ENCODE measurements around the gene LIAS.
"Not testable (repeated sequence)": the region's sequence is repeated elsewhere in the genome, so short reads cannot be mapped to it uniquely, and the experiment has no call there.

The LIAS gene

GRCh38 chr4:39480902-39481695, 22.2 kb downstream of the LIAS start:
- TF ChIP-seq POLR2AphosphoS5 (IDR thresholded peaks at IDR 0.05; ENCODE audit: low read depth, low read length) (no peak), POLR2A (IDR thresholded peaks at IDR 0.05; ENCODE audit: low read depth, low read length) (no peak), TAF1 (IDR thresholded peaks at IDR 0.05; ENCODE audit: borderline replicate concordance, low read depth, low read length) (no peak)
- FAIRE-seq (no peak), DNase-seq (ENCODE audit: insufficient read length) (no peak)

GRCh38 chr4:39484582-39485272, 25.9 kb downstream of the LIAS start:
- no peak for DNase-seq (ENCODE audit: insufficient read length)
- FAIRE-seq: no peak
- TF ChIP-seq POLR2A (IDR thresholded peaks at IDR 0.05; ENCODE audit: low read depth, low read length): no peak

GRCh38 chr4:39486221-39486804, 27.5 kb downstream of the LIAS start:
- DNase-seq (ENCODE audit: insufficient read length): no peak
- TF ChIP-seq TAF1 (IDR thresholded peaks at IDR 0.05; ENCODE audit: borderline replicate concordance, low read depth, low read length) (no peak), POLR2A (IDR thresholded peaks at IDR 0.05; ENCODE audit: low read depth, low read length) (no peak), POLR2AphosphoS5 (IDR thresholded peaks at IDR 0.05; ENCODE audit: low read depth, low read length) (no peak)
- FAIRE-seq: no peak

GRCh38 chr4:39490322-39490721, 31.5 kb downstream of the LIAS start:
- TF ChIP-seq TAF1 (IDR thresholded peaks at IDR 0.05; ENCODE audit: borderline replicate concordance, low read depth, low read length) (no peak), POLR2A (IDR thresholded peaks at IDR 0.05; ENCODE audit: low read depth, low read length) (no peak), POLR2AphosphoS5 (IDR thresholded peaks at IDR 0.05; ENCODE audit: low read depth, low read length) (no peak)
- DNase-seq (ENCODE audit: insufficient read length) (no peak), FAIRE-seq (no peak)

- no peak for DNase-seq (ENCODE audit: insufficient read length)
- TF ChIP-seq TAF1 (IDR thresholded peaks at IDR 0.05; ENCODE audit: borderline replicate concordance, low read depth, low read length) (no peak), POLR2A (IDR thresholded peaks at IDR 0.05; ENCODE audit: low read depth, low read length) (no peak), POLR2AphosphoS5 (IDR thresholded peaks at IDR 0.05; ENCODE audit: low read depth, low read length) (no peak)
- no peak for FAIRE-seq
These were observed 35.5 kb downstream of the LIAS start for GRCh38 chr4:39494354-39494753.

- DNase-seq (ENCODE audit: insufficient read length) (no peak), FAIRE-seq (no peak)
These were observed 36.8 kb downstream of the LIAS start for GRCh38 chr4:39495446-39496213.

GRCh38 chr4:39497909-39498726, 39.3 kb downstream of the LIAS start:
- TF ChIP-seq POLR2A (IDR thresholded peaks at IDR 0.05; ENCODE audit: low read depth, low read length): no peak
- no peak for TF ChIP-seq POLR2AphosphoS5 (IDR thresholded peaks at IDR 0.05; ENCODE audit: low read depth, low read length)
- TF ChIP-seq TAF1 (IDR thresholded peaks at IDR 0.05; ENCODE audit: borderline replicate concordance, low read depth, low read length): no peak
- no peak for DNase-seq (ENCODE audit: insufficient read length)
- no peak for FAIRE-seq

More at GRCh38 chr4:39495446-39496213, 36.8 kb downstream of the LIAS start:
- TF ChIP-seq TAF1 (IDR thresholded peaks at IDR 0.05; ENCODE audit: borderline replicate concordance, low read depth, low read length): no peak
- no peak for TF ChIP-seq POLR2AphosphoS5 (IDR thresholded peaks at IDR 0.05; ENCODE audit: low read depth, low read length)
- no peak for TF ChIP-seq POLR2A (IDR thresholded peaks at IDR 0.05; ENCODE audit: low read depth, low read length)

GRCh38 chr4:39498727-39499020, 39.8 kb downstream of the LIAS start:
- no peak for TF ChIP-seq POLR2AphosphoS5 (IDR thresholded peaks at IDR 0.05; ENCODE audit: low read depth, low read length)
- no peak for TF ChIP-seq TAF1 (IDR thresholded peaks at IDR 0.05; ENCODE audit: borderline replicate concordance, low read depth, low read length)
- TF ChIP-seq POLR2A (IDR thresholded peaks at IDR 0.05; ENCODE audit: low read depth, low read length): no peak
- DNase-seq (ENCODE audit: insufficient read length) (no peak), FAIRE-seq (no peak)

GRCh38 chr4:39502019-39502663, 43.3 kb downstream of the LIAS start:
- TF ChIP-seq POLR2AphosphoS5 (IDR thresholded peaks at IDR 0.05; ENCODE audit: low read depth, low read length) (no peak), TAF1 (IDR thresholded peaks at IDR 0.05; ENCODE audit: borderline replicate concordance, low read depth, low read length) (no peak), POLR2A (IDR thresholded peaks at IDR 0.05; ENCODE audit: low read depth, low read length) (no peak)
- no peak for DNase-seq (ENCODE audit: insufficient read length)
- FAIRE-seq: peak; percentile 58

- not testable (repeated sequence) for DNase-seq (ENCODE audit: insufficient read length); FAIRE-seq
These were observed 43.8 kb downstream of the LIAS start for GRCh38 chr4:39502664-39503035.

All from GM12892 (cell line).